Activated naive CD4-positive, alpha-beta T cell treated with anti-CD3 and anti-CD28 coated beads, Interleukin-2, amount 10 ng/mL, durations not matched to agents 7 days and 5 days (primary cell): ENCODE measurements around the gene S100A14.
"Not testable (repeated sequence)": the region's sequence is repeated elsewhere in the genome, so short reads cannot be mapped to it uniquely, and the experiment has no call there.

Experiments used
- CTCF ChIA-PET: fragments of 350-600 bp; sonication (Branson Sonifier 250); formaldehyde crosslinking; loops from one replicate; lab custom pipeline; 2021; ENCODE audit warnings: antibody characterized with exemption; lab: Charles Lee
- DNase-seq: peaks from one replicate; pipeline ENCODE4 v3.0.0-alpha.2; 2020
- H3K27ac Mint-ChIP-seq: one replicate; pipeline ENCODE4 v1.8.0; 2021; ENCODE audit warnings: mild to moderate bottlenecking, moderate library complexity, mixed read lengths
- H3K27me3 Mint-ChIP-seq: one replicate; pipeline ENCODE4 v1.8.0; 2021; ENCODE audit warnings: mild to moderate bottlenecking, mixed read lengths
- H3K36me3 Mint-ChIP-seq: one replicate; pipeline ENCODE4 v1.8.0; 2021; ENCODE audit warnings: mixed read lengths
- H3K4me1 Mint-ChIP-seq: one replicate; pipeline ENCODE4 v1.8.0; 2021; ENCODE audit warnings: mixed read lengths
- H3K4me3 Mint-ChIP-seq: one replicate; pipeline ENCODE4 v1.8.0; 2021; ENCODE audit warnings: mild to moderate bottlenecking, moderate library complexity, mixed read lengths
- H3K9me3 Mint-ChIP-seq: one replicate; pipeline ENCODE4 v1.8.0; 2021; ENCODE audit warnings: mixed read lengths

S100A14 gene

DNA sequence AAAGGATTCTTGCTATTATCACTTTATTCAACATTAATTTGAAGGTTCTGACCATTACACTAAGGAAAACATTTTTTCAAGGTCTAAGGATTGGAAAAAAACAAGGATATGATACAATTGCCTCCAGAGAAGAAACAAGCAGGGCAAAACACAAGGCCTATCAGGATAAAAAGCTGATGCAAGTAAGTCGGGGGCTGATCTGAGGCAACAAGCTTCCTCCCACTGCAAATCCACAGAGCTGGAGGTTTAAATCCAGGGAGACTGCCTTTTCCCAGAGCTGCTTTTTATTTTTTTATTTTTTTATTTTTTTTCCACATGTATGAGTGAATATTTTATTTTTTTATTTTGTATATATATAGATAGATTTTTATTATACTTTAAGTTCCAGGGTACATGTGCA lies 31.1 kb downstream of the S100A14 start:
- CTCF ChIA-PET = interaction anchor here (1.5 kb wide), 1 partner anchor 74 kb away, joined by 3 read pairs; no protein-coding TSS in a partner anchor
- no peak overlapping the region for H3K4me3 Mint-ChIP-seq
- no peaks in the 10 kb centered on the region for H3K9me3 Mint-ChIP-seq
- no peak for DNase-seq
- H3K4me1 Mint-ChIP-seq = no peaks in the 10 kb centered on the region
- no peaks in the 10 kb centered on the region for H3K36me3 Mint-ChIP-seq
- no peak overlapping the region for H3K27ac Mint-ChIP-seq
- peaks cover 29% of the 10 kb centered on the region for H3K27me3 Mint-ChIP-seq

DNA sequence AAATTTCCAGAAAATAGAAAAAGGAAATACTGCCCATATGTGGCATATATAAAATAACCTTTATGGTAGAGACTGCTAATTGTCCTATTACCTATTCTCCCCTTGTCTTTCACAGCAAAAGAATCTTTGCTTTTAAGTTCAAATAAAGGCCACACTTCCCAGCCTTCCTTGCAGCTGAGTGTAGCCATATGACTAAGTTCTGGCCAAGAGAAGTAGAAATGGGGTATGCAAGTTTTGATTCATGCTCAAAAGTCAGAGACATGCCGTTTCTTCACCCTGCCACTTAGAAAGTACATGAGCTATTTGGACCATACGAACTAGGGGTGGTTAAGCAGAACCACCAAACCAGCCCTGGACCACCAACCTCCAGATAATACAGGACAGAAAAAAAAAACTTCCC lies 32.1 kb downstream of the S100A14 start:
- no peak for DNase-seq
- Mint-ChIP-seq H3K27me3 (peaks cover 37% of the 10 kb centered on the region), H3K4me1 (no peaks in the 10 kb centered on the region), H3K9me3 (no peaks in the 10 kb centered on the region), H3K27ac (no peak overlapping the region), H3K36me3 (no peaks in the 10 kb centered on the region), H3K4me3 (no peak overlapping the region)
- CTCF ChIA-PET = no interaction called here

DNA sequence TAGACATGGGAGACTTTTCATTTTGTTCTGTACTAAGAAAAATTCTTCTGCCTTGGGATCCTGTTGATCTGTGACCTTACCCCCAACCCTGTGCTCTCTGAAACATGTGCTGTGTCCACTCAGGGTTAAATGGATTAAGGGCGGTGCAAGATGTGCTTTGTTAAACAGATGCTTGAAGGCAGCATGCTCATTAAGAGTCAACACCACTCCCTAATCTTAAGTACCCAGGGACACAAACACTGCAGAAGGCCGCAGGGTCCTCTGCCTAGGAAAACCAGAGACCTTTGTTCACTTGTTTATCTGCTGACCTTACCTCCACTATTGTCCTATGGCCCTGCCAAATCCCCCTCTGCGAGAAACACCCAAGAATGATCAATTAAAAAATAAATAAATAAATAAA lies 32.6 kb downstream of the S100A14 start:
- H3K9me3 Mint-ChIP-seq, H3K27ac Mint-ChIP-seq, H3K4me1 Mint-ChIP-seq, H3K36me3 Mint-ChIP-seq, H3K4me3 Mint-ChIP-seq, DNase-seq, CTCF ChIA-PET: not testable (repeated sequence)
- H3K27me3 Mint-ChIP-seq = peaks cover 41% of the 10 kb centered on the region

DNA sequence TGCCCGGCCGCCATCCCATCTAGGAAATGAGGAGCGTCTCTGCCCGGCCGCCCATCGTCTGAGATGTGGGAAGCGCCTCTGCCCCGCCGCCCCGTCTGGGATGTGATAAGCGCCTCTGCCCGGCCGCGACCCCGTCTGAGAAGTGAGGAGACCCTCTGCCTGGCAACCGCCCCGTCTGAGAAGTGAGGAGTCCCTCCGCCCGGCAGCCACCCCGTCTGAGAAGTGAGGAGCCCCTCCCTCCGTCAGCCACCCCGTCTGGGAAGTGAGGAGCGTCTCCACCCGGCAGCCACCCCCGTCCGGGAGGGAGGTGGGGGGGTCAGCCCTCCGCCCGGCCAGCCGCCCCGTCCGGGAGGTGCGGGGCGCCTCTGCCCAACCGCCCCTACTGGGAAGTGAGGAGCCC lies 33.3 kb downstream of the S100A14 start:
- CTCF ChIA-PET, H3K27ac Mint-ChIP-seq, DNase-seq, H3K9me3 Mint-ChIP-seq, H3K36me3 Mint-ChIP-seq, H3K4me1 Mint-ChIP-seq, H3K4me3 Mint-ChIP-seq: not testable (repeated sequence)
- peaks cover 46% of the 10 kb centered on the region for H3K27me3 Mint-ChIP-seq

DNA sequence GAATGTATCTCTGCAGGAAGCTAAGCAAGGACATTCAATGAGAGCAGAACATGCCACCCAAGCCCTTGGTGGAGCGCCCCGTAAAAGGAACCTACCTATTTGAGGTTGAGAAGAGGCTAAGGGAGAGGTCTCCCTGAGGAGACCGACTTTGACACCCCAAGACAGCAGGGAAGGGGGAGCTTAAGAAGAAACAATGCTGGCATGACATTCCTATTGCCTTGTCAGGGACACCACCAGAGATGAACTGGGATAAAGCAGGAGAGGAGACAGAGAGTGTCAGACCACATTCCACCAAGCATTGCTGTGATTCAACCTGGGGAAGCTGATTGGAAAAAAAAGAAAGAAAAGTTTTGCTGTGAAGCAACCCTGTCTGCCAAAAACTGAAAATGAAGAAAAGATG lies 37.2 kb downstream of the S100A14 start:
- H3K4me3 Mint-ChIP-seq = no peak overlapping the region
- CTCF ChIA-PET = interaction anchor here (1.1 to 2.5 kb wide), 2 partner anchors 38 to 47 kb away, joined by 3 to 8 read pairs; no protein-coding TSS in a partner anchor
- no peak overlapping the region for H3K27ac Mint-ChIP-seq
- H3K4me1 Mint-ChIP-seq = peaks cover 8% of the 10 kb centered on the region
- no peak for DNase-seq
- H3K9me3 Mint-ChIP-seq = no peaks in the 10 kb centered on the region
- H3K36me3 Mint-ChIP-seq = no peaks in the 10 kb centered on the region
- H3K27me3 Mint-ChIP-seq = peaks cover 40% of the 10 kb centered on the region

DNA sequence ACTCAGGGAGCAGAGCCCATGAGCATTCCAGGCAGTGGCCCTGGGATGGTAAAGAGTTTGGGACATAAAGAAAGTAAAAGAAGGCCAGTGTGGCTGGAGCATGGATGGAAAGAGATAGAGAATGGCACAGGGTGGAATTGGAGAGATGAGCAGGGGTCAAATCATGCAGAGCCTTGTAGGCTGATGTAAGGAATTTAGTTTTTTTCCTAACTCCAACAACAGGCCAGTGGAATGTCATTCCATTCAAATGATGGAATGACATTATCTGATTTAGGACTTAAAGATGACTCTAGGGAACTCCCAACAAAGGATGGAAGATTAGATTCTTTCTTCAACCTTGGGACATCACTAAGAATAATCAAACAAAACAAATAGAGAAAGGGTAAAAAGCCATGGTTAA lies 37.6 kb downstream of the S100A14 start:
- H3K36me3 Mint-ChIP-seq = no peaks in the 10 kb centered on the region
- H3K9me3 Mint-ChIP-seq = no peaks in the 10 kb centered on the region
- CTCF ChIA-PET = interaction anchor here (1.1 to 3.1 kb wide), 3 partner anchors 39 to 68 kb away, joined by 3 to 12 read pairs (median 8); no protein-coding TSS in a partner anchor
- peaks cover 8% of the 10 kb centered on the region for H3K4me1 Mint-ChIP-seq
- H3K4me3 Mint-ChIP-seq = no peak overlapping the region
- H3K27me3 Mint-ChIP-seq = peaks cover 40% of the 10 kb centered on the region
- DNase-seq = no peak
- H3K27ac Mint-ChIP-seq = no peak overlapping the region

DNA sequence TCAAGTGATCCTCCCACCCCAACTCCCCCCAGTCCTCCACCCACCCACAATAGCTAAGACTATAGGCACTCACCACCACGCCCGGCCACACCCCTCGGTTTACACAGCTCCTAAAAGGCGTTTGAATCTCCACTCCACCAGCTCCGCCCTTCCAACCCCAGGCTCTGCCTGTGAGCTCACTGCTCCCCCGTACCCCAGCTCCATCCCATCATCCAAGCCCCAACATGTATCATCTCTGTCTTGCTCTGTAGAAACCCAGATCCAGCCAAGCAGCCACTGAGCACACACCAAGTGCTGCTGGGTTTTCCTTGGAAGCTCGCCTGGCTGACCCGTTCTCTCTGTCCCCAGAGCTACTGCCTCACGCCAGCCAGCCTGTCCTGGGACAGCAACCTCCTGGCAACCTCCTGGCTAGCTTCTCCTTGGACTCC lies 38.5 kb downstream of the S100A14 start:
- CTCF ChIA-PET = interaction anchor here (0.7 to 3.1 kb wide), 5 partner anchors 10 to 67 kb away, joined by 3 to 12 read pairs (median 3); no protein-coding TSS in a partner anchor
- DNase-seq = no peak
- Mint-ChIP-seq H3K36me3 (no peaks in the 10 kb centered on the region), H3K9me3 (no peaks in the 10 kb centered on the region), H3K4me3 (no peak overlapping the region), H3K4me1 (peaks cover 14% of the 10 kb centered on the region), H3K27ac (no peak overlapping the region), H3K27me3 (peaks cover 40% of the 10 kb centered on the region)

DNA sequence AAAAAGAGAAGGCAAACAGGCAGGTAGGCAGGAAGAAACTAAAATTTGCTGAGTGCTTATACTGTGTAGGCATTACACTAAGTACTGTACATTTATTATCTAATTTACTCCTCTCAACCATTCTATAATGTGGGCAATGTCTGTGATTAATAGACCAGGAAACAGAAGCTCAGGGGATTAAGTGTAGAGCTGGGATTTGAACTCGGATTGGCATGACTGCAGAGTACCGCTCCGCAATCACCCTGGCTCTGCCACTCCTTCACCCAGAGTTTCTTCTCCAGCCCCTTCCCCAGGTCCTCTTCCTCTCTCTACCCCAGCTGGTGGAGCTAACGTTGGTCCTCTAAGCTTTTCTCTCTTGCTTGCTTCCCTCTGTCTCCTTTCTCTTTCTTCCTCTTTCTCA lies 39.0 kb downstream of the S100A14 start:
- peaks cover 19% of the 10 kb centered on the region for H3K4me1 Mint-ChIP-seq
- CTCF ChIA-PET = interaction anchor here (0.7 to 3.1 kb wide), 5 partner anchors 9 to 66 kb away, joined by 3 to 12 read pairs (median 3); no protein-coding TSS in a partner anchor
- no peaks in the 10 kb centered on the region for H3K9me3 Mint-ChIP-seq
- H3K36me3 Mint-ChIP-seq = no peaks in the 10 kb centered on the region
- H3K27me3 Mint-ChIP-seq = peaks cover 40% of the 10 kb centered on the region
- H3K4me3 Mint-ChIP-seq = no peak overlapping the region
- H3K27ac Mint-ChIP-seq = no peak overlapping the region
- DNase-seq = no peak

DNA sequence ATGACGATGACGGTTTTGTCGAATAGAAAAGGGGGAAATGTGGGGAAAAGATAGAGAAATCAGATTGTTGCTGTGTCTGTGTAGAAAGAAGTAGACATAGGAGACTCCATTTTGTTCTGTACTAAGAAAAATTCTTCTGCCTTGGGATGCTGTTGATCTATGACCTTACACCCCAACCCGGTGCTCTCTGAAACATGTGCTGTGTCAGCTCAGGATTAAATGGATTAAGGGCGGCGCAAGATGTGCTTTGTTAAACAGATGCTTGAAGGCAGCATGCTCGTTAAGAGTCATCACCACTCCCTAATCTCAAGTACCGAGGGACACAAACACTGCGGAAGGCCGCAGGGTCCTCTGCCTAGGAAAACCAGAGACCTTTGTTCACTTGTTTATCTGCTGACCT lies 40.6 kb downstream of the S100A14 start:
- DNase-seq, H3K9me3 Mint-ChIP-seq, H3K27ac Mint-ChIP-seq, H3K4me3 Mint-ChIP-seq, H3K36me3 Mint-ChIP-seq: not testable (repeated sequence)
- peaks cover 47% of the 10 kb centered on the region for H3K27me3 Mint-ChIP-seq
- peaks cover 22% of the 10 kb centered on the region for H3K4me1 Mint-ChIP-seq
- CTCF ChIA-PET = interaction anchor here (1.2 to 3.1 kb wide), 2 partner anchors 43 to 65 kb away, joined by 4 to 12 read pairs; no protein-coding TSS in a partner anchor

DNA sequence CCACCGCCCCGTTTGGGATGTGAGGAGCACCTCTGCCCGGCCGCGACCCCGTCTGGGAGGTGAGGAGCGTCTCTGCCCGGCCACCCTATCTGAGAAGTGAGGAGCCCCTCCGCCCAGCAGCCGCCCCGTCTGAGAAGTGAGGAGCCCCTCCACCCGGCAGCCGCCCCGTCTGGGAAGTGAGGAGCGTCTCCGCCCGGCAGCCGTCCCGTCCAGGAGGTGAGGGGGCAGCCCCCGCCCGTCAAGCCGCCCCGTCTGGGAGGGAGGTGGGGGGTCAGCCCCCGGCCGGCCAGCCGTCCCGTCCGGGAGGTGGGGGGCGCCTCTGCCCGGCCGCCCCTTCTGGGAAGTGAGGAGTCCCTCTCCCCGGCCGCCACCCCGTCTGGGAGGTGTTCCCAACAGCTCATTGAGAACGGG lies 41.0 kb downstream of the S100A14 start:
- H3K27me3 Mint-ChIP-seq = peaks cover 47% of the 10 kb centered on the region
- H3K4me3 Mint-ChIP-seq, H3K36me3 Mint-ChIP-seq, H3K27ac Mint-ChIP-seq, H3K9me3 Mint-ChIP-seq, CTCF ChIA-PET, DNase-seq: not testable (repeated sequence)
- H3K4me1 Mint-ChIP-seq = peaks cover 22% of the 10 kb centered on the region

DNA sequence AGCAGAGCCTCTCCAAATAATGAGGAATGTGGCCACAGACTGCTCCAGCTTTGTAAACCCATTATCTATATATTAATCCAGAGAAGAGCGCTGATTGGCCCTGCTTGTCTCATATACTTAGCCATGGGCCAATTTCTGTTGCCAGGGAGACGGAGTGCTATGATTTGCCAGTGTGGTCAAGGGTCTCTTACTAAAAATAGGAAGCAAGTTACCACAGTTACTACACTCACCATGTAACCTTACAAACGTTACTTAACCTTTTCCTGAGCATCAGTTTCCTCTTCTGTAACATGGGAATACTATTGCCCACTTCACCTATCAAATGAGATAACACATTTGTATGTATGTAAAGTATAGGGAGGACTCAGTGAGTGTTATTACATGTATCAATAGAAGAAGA lies 42.8 kb downstream of the S100A14 start:
- DNase-seq = no peak
- Mint-ChIP-seq H3K4me3 (no peak overlapping the region), H3K4me1 (peaks cover 32% of the 10 kb centered on the region), H3K9me3 (no peaks in the 10 kb centered on the region), H3K27me3 (peaks cover 39% of the 10 kb centered on the region), H3K27ac (no peak overlapping the region), H3K36me3 (no peaks in the 10 kb centered on the region)
- CTCF ChIA-PET = interaction anchor here (0.9 to 6.3 kb wide), 20 partner anchors 8 to 175 kb away, joined by 3 to 204 read pairs (median 6); partner anchors contain the start of genes CHTOP, NPR1, S100A1 and S100A13

DNA sequence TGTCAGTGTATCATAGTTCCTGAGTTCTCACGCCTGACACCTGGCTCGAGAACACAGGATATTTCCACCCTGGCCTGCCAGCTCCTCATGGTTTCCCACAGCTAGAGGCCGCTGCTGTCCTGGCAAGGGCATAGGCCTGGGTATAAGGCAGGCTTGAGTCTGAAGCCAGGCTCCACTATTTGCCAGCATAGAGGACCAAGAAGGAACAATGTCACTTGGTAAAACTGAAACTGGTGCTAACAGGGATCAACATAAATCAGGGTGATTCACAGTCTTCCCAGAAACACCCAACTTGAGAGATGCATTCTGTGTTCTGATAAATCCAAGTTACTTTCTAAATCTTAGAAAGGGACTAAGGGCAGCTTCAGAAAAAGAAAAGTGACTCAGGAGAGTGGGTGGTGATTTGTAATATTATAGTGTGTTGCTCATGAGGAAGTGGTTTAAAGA lies 43.5 kb downstream of the S100A14 start:
- DNase-seq = peak; percentile 77

DNA sequence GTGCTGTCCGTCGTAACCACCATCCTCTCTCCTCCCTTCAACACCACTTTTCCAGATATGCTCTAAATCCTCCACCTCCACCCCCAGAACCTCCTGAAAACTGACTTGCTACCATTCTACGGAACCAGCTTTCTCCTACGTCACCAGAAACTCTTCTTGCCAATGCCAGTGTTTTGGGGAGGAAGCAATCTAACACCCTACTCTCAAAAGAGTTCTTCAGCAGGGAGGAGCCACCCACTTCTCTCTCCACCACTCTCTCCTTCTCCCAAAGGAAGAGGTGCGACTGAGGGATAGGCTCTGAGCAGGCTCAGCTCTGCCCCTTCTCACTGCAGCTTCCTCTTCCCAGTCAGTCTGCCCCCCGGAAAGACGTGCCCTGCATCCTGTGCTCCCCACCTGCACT lies 44.4 kb downstream of the S100A14 start:
- CTCF ChIA-PET = interaction anchor here (0.7 to 6.3 kb wide), 23 partner anchors 10 to 178 kb away, joined by 3 to 204 read pairs (median 5); partner anchors contain the start of genes CHTOP, S100A1, S100A13 and S100A4
- H3K27ac Mint-ChIP-seq = no peak overlapping the region
- peaks cover 39% of the 10 kb centered on the region for H3K4me1 Mint-ChIP-seq
- peaks cover 23% of the 10 kb centered on the region for H3K27me3 Mint-ChIP-seq
- H3K36me3 Mint-ChIP-seq = no peaks in the 10 kb centered on the region
- no peak for DNase-seq
- no peak overlapping the region for H3K4me3 Mint-ChIP-seq
- no peaks in the 10 kb centered on the region for H3K9me3 Mint-ChIP-seq

More for the DNA sequence above, 43.5 kb downstream of the S100A14 start:
- H3K36me3 Mint-ChIP-seq = no peaks in the 10 kb centered on the region
- H3K9me3 Mint-ChIP-seq = no peaks in the 10 kb centered on the region
- H3K27ac Mint-ChIP-seq = no peak overlapping the region
- CTCF ChIA-PET = interaction anchor here (0.6 to 6.3 kb wide), 30 partner anchors 9 to 177 kb away, joined by 3 to 204 read pairs (median 4); partner anchors contain the start of genes CHTOP, NPR1, S100A1 and S100A13
- peaks cover 32% of the 10 kb centered on the region for H3K27me3 Mint-ChIP-seq
- H3K4me3 Mint-ChIP-seq = no peak overlapping the region
- peaks cover 36% of the 10 kb centered on the region for H3K4me1 Mint-ChIP-seq

DNA sequence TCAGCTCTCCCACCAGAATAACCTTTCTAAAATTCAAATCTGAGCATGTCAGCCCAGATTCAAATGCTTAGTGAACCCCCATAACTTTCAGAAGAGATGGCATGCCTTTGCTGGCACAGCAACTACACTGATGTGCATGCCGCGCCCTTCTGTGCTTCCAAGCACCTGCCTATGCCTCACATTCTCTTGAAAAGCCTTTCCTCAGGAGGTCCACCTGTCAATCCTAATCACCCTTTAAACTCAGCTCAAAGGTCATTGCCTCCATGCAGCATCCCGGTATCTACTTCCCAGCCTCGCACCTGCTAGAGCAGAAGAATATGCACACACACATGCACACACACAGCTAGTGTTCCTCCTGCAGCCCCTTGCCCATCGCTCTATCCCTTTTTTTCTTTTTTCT lies 45.3 kb downstream of the S100A14 start:
- CTCF ChIA-PET = interaction anchor here (1.6 to 6.3 kb wide), 7 partner anchors 20 to 73 kb away, joined by 4 to 204 read pairs (median 7); partner anchors contain the start of gene S100A6
- no peak overlapping the region for H3K27ac Mint-ChIP-seq
- H3K4me1 Mint-ChIP-seq = peaks cover 46% of the 10 kb centered on the region

DNA sequence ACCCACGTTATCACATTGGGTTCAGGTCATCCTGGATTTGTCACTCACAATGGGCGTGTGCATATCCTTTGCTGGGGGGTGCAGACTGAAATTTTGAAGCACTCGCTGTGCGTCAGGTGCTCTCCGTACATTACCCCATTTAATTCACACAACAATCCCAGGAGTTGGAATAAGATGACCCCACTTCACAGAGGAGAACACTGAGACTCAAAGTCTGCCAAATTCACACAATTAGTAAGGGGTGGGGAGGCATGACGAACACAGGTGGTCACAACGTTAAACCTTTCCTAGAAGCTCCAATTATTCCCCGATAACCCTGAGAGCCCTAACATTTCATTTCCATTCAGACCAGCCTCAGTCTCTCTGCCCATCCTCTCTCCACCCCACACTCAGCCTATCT lies 46.7 kb downstream of the S100A14 start:
- CTCF ChIA-PET = interaction anchor here (0.8 to 6.3 kb wide), 8 partner anchors 19 to 217 kb away, joined by 3 to 204 read pairs (median 4); partner anchors contain the start of genes NPR1, S100A5 and S100A6
- Mint-ChIP-seq H3K4me1 (peaks cover 52% of the 10 kb centered on the region), H3K36me3 (no peaks in the 10 kb centered on the region), H3K27me3 (peaks cover 15% of the 10 kb centered on the region), H3K4me3 (no peak overlapping the region), H3K9me3 (no peaks in the 10 kb centered on the region), H3K27ac (no peak overlapping the region)
- DNase-seq = no peak

More for the DNA sequence above, 45.3 kb downstream of the S100A14 start:
- Mint-ChIP-seq H3K9me3 (no peaks in the 10 kb centered on the region), H3K36me3 (no peaks in the 10 kb centered on the region), H3K4me3 (no peak overlapping the region), H3K27me3 (peaks cover 15% of the 10 kb centered on the region)
- DNase-seq = no peak
